ENCODE results near the gene SLIT3.

DNA sequence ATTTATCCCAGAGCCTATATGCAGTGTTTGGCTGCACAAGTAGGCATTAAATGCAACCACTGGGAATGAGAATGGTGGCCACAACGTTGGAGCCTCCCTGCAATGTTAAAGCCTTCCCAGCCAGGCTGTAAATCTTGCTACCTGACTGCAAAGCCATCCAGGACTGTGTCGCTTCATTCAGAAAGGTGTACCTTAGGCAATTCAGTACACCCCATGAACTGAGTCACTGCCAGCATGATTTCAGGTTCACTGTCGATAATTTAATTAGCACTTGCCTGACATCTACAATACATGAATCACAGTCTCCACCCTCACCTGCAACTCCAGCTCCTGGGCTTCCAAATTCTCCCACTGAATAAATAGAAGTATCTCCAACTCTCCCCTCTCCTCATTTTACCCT lies 108.4 kb downstream of the SLIT3 start:
- TF ChIP-seq, protein P1, sequence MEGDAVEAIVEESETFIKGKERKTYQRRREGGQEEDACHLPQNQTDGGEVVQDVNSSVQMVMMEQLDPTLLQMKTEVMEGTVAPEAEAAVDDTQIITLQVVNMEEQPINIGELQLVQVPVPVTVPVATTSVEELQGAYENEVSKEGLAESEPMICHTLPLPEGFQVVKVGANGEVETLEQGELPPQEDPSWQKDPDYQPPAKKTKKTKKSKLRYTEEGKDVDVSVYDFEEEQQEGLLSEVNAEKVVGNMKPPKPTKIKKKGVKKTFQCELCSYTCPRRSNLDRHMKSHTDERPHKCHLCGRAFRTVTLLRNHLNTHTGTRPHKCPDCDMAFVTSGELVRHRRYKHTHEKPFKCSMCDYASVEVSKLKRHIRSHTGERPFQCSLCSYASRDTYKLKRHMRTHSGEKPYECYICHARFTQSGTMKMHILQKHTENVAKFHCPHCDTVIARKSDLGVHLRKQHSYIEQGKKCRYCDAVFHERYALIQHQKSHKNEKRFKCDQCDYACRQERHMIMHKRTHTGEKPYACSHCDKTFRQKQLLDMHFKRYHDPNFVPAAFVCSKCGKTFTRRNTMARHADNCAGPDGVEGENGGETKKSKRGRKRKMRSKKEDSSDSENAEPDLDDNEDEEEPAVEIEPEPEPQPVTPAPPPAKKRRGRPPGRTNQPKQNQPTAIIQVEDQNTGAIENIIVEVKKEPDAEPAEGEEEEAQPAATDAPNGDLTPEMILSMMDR (IDR thresholded peaks at IDR 0.05), result no peak
- TF ChIP-seq POLR2A (IDR thresholded peaks at IDR 0.05), result no peak
- no peak for TF ChIP-seq POLR2AphosphoS5 (IDR thresholded peaks at IDR 0.05)

Measured in breast epithelium (tissue), 3 donors.